H1 (cell line): ENCODE measurements around the gene MATN1. TPM values are rescaled to one million over a fixed set of nuclear protein-coding genes. Genes with fewer than 3 reads are reported as not detected.

ENCODE experiments used
- CTCF ChIA-PET: fragments of 300-600 bp; sonication (Branson Sonifier 250); formaldehyde crosslinking; loops from one replicate; lab custom pipeline; 2021; ENCODE audit not compliant: partially characterized antibody; lab: Charles Lee
- POLR2A ChIA-PET: fragments of 300-600 bp; sonication (Branson Sonifier 250); formaldehyde crosslinking; loops from one replicate; lab custom pipeline; 2021; ENCODE audit warnings: inconsistent platforms; ENCODE audit not compliant: partially characterized antibody; lab: Charles Lee
- DNase-seq, 2 experiments: peaks; one replicate each; pipeline versions ENCODE4 v3.0.0 to v3.0.0-alpha.2; 2010 to 2022; ENCODE audit warnings: low spot score in 2 of 2, low read depth in 1 of 2, mixed read lengths in 1 of 2
- FAIRE-seq: peaks from 2 replicates; lab custom pipeline; 2011; peaks lifted over from hg19 to GRCh38; lab: Jason Lieb, UNC
- H2AFZ ChIP-seq: 2 replicates; pipeline ENCODE4 v1.8.1; 2012; ENCODE audit warnings: low read length, inconsistent platforms
- H2AK5ac ChIP-seq: 2 replicates; pipeline ENCODE4 v1.6.1; 2013; ENCODE audit warnings: low read depth, low read length
- H2BK120ac ChIP-seq: replicated peaks from 2 replicates; pipeline ENCODE3; 2013; ENCODE audit warnings: low read depth, low read length, inconsistent platforms
- H2BK12ac ChIP-seq: 2 replicates; pipeline ENCODE4 v1.6.1; 2013; ENCODE audit warnings: low read depth, low read length
- H2BK15ac ChIP-seq: 2 replicates; pipeline ENCODE4 v1.6.1; 2013; ENCODE audit warnings: low read length
- H2BK20ac ChIP-seq: 2 replicates; pipeline ENCODE4 v1.6.1; 2013; ENCODE audit warnings: low read length
- H2BK5ac ChIP-seq: 2 replicates; pipeline ENCODE4 v1.6.1; 2013; ENCODE audit warnings: low read depth, low read length
- H3K14ac ChIP-seq: 2 replicates; pipeline ENCODE4 v1.6.1; 2013; ENCODE audit warnings: inconsistent platforms; ENCODE audit not compliant: insufficient read length
- H3K18ac ChIP-seq: 2 replicates; pipeline ENCODE4 v1.6.1; 2013; ENCODE audit warnings: low read length; ENCODE audit errors: extremely low read depth
- H3K23ac ChIP-seq: 2 replicates; pipeline ENCODE4 v1.6.1; 2013; ENCODE audit warnings: inconsistent platforms; ENCODE audit not compliant: insufficient read length
- H3K23me2 ChIP-seq: 2 replicates; pipeline ENCODE4 v1.6.1; 2013; ENCODE audit warnings: low read depth, low read length
- H3K27ac ChIP-seq: 2 replicates; pipeline ENCODE4 v1.6.1; 2011; ENCODE audit warnings: low read depth, low read length, inconsistent platforms
- H3K27me3 ChIP-seq, 4 experiments: replicated peaks in 1 of 4; 1 replicate in 1 of 4; 2 replicates in 3 of 4; pipeline versions ENCODE4 v1.6.1 to v1.8.1; 2011 to 2013; ENCODE audit warnings: low read length in 3 of 4, mild to moderate bottlenecking in 3 of 4, inconsistent platforms in 2 of 4, mixed read lengths in 2 of 4, moderate library complexity in 1 of 4; ENCODE audit not compliant: control insufficient read depth in 3 of 4, insufficient read depth in 3 of 4; ENCODE audit errors: extremely low read depth in 1 of 4
- H3K36me3 ChIP-seq, 4 experiments: 2 replicates each; pipeline versions ENCODE4 v1.6.1 to v1.8.1; 2011 to 2013; ENCODE audit warnings: mild to moderate bottlenecking in 4 of 4, low read length in 3 of 4, moderate library complexity in 2 of 4, control low read depth in 1 of 4, inconsistent platforms in 1 of 4; ENCODE audit not compliant: insufficient read depth in 4 of 4, control insufficient read depth in 2 of 4
- H3K4ac ChIP-seq: replicated peaks from 2 replicates; pipeline ENCODE3; 2013; ENCODE audit warnings: low read length, low read depth, mixed read lengths, inconsistent platforms; ENCODE audit not compliant: insufficient read length
- H3K4me1 ChIP-seq, 4 experiments: replicated peaks in 1 of 4; 1 replicate in 1 of 4; 2 replicates in 3 of 4; pipeline versions ENCODE4 v1.6.1 to v1.8.1; 2011 to 2013; ENCODE audit warnings: low read length in 3 of 4, inconsistent platforms in 2 of 4, mixed read lengths in 1 of 4; ENCODE audit not compliant: insufficient read depth in 4 of 4, control insufficient read depth in 3 of 4
- H3K4me2 ChIP-seq, 2 experiments: 2 replicates each; pipeline versions ENCODE4 v1.6.1 to v1.8.1; 2011 to 2013; ENCODE audit warnings: low read depth in 2 of 2, low read length in 2 of 2, control low read depth in 1 of 2, inconsistent platforms in 1 of 2, mild to moderate bottlenecking in 1 of 2; ENCODE audit not compliant: insufficient read depth in 1 of 2
- H3K4me3 ChIP-seq, 4 experiments: fragments of 200-600, 300-600 bp in 1 of 4; sonication (generic), shearing (Covaris generic), sonication (Bioruptor Twin) in 1 of 4; 2 replicates each; pipeline versions ENCODE4 v1.5.1 to v1.8.1; 2011 to 2016; ENCODE audit warnings: low read length in 4 of 4, low read depth in 3 of 4, control low read depth in 2 of 4, inconsistent platforms in 2 of 4, mild to moderate bottlenecking in 2 of 4, mixed read lengths in 1 of 4, moderate library complexity in 1 of 4; ENCODE audit not compliant: insufficient read depth in 2 of 4; ENCODE audit errors: extremely low read depth in 1 of 4
- H3K56ac ChIP-seq: replicated peaks from 2 replicates; pipeline ENCODE3; 2013; ENCODE audit warnings: low read depth, mild to moderate bottlenecking, mixed read lengths, low read length, inconsistent platforms; ENCODE audit not compliant: insufficient read length
- H3K79me1 ChIP-seq: 2 replicates; pipeline ENCODE4 v1.6.1; 2013; ENCODE audit warnings: low read depth, low read length, control low read depth
- H3K79me2 ChIP-seq, 2 experiments: 2 replicates each; pipeline versions ENCODE4 v1.6.1 to v1.8.1; 2012 to 2013; ENCODE audit warnings: low read length in 2 of 2, mild to moderate bottlenecking in 2 of 2, inconsistent platforms in 1 of 2; ENCODE audit not compliant: insufficient read depth in 2 of 2, control insufficient read depth in 1 of 2
- H3K9ac ChIP-seq, 4 experiments: replicated peaks in 1 of 4; 1 replicate in 1 of 4; 2 replicates in 3 of 4; pipeline versions ENCODE4 v1.6.1 to v1.8.1; 2011 to 2013; ENCODE audit warnings: low read depth in 3 of 4, low read length in 3 of 4, control low read depth in 2 of 4, mild to moderate bottlenecking in 2 of 4, moderate library complexity in 2 of 4, inconsistent platforms in 1 of 4; ENCODE audit errors: extremely low read depth in 1 of 4
- H3K9me3 ChIP-seq, 2 experiments: 2 replicates each; pipeline versions ENCODE4 v1.6.1 to v1.8.1; 2012 to 2013; ENCODE audit warnings: mild to moderate bottlenecking in 2 of 2, moderate library complexity in 2 of 2, control low read depth in 1 of 2, inconsistent platforms in 1 of 2, low read depth in 1 of 2, low read length in 1 of 2, mixed read lengths in 1 of 2; ENCODE audit not compliant: insufficient read depth in 2 of 2
- H4K20me1 ChIP-seq, 2 experiments: replicated peaks in 1 of 2; 2 replicates each; pipeline versions ENCODE3 to v1.8.1; 2011 to 2013; ENCODE audit warnings: inconsistent platforms in 2 of 2, low read length in 2 of 2, mild to moderate bottlenecking in 1 of 2; ENCODE audit not compliant: insufficient read depth in 2 of 2, control insufficient read depth in 1 of 2
- H4K5ac ChIP-seq: 2 replicates; pipeline ENCODE4 v1.6.1; 2013; ENCODE audit warnings: low read length, low read depth, mixed read lengths, inconsistent platforms; ENCODE audit not compliant: insufficient read length
- H4K8ac ChIP-seq: 2 replicates; pipeline ENCODE4 v1.8.0; 2013; ENCODE audit warnings: mild to moderate bottlenecking, moderate library complexity, low read length, inconsistent platforms; ENCODE audit not compliant: insufficient read depth; ENCODE audit errors: extremely low read depth
- H4K91ac ChIP-seq: replicated peaks from 2 replicates; pipeline ENCODE3; 2013; ENCODE audit warnings: low read length, mixed read lengths, inconsistent platforms; ENCODE audit not compliant: insufficient read length
- ASH2L ChIP-seq: fragments of 200-600, 300-600 bp; sonication (generic); IDR thresholded peaks from one replicate; pipeline ENCODE4 v1.7.1; 2017; ENCODE audit warnings: low read length
- EGR1 ChIP-seq: IDR thresholded peaks from 2 replicates; pipeline ENCODE4 v1.6.1; 2011; ENCODE audit warnings: low read depth, low read length, borderline replicate concordance
- GTF2F1 ChIP-seq: IDR thresholded peaks from 2 replicates; pipeline ENCODE4 v1.6.1; 2012; ENCODE audit warnings: low read depth, low read length, improper control_type of control experiment, borderline replicate concordance
- POLR2A ChIP-seq, 2 experiments: IDR thresholded peaks; 1 replicate in 1 of 2; 2 replicates in 1 of 2; pipeline ENCODE4 v1.6.1; 2011; ENCODE audit warnings: low read depth in 2 of 2, low read length in 2 of 2, mild to moderate bottlenecking in 2 of 2; ENCODE audit errors: control extremely low read depth in 1 of 2
- SIX5 ChIP-seq: IDR thresholded peaks from 2 replicates; pipeline ENCODE4 v1.6.1; 2011; ENCODE audit warnings: mild to moderate bottlenecking, low read depth, low read length
- WGBS, 2 experiments: shearing (Covaris generic) in 1 of 2; methylation state at CpG; one replicate each; pipeline versions ENCODE4 v1.1.6 to v1.1.7; 2013 to 2015; ENCODE audit warnings: low lambda C conversion rate in 2 of 2, mixed read lengths in 2 of 2, inconsistent platforms in 1 of 2, low coverage in 1 of 2, missing lambda C conversion rate in 1 of 2; ENCODE audit not compliant: insufficient replicate concordance in 2 of 2, insufficient coverage in 1 of 2, insufficient read length in 1 of 2; ENCODE audit errors: extremely low coverage in 1 of 2, missing lambda C conversion rate in 1 of 2; 5-methylcytosine and 5-hydroxymethylcytosine counted together
- polyA plus RNA-seq, 7 experiments: library from polyadenylated mRNA; depleted of rRNA in 3 of 7; stranded (reverse) in 5 of 7; unstranded in 2 of 7; fragments of >200 nt in 5 of 7; fragments of 200-250 nt in 2 of 7; gene quantifications; 1 replicate in 5 of 7; 2 replicates in 1 of 7; 4 replicates in 1 of 7; pipeline versions ENCODE4 v1.2.1 to v1.2.3, GENCODE V29; 2011 to 2013; ENCODE audit warnings: missing spikeins in 2 of 7, mixed read lengths in 2 of 7
- total RNA-seq: library from RNA; stranded (reverse); fragmentation: NEBNext Ultra II Directional; extraction: Animal tissue kit (Norgen Biotek cat#: 25700); gene quantifications from 2 replicates; pipeline ENCODE4 v1.2.1, GENCODE V29; 2021

Gene MATN1
- total and polyA plus RNA-seq, 2 of the 8 experiments (the other 6 are each of a cell fraction or from before 2014, with no cell fraction given) = 0.12 to 0.28 TPM

DNA sequence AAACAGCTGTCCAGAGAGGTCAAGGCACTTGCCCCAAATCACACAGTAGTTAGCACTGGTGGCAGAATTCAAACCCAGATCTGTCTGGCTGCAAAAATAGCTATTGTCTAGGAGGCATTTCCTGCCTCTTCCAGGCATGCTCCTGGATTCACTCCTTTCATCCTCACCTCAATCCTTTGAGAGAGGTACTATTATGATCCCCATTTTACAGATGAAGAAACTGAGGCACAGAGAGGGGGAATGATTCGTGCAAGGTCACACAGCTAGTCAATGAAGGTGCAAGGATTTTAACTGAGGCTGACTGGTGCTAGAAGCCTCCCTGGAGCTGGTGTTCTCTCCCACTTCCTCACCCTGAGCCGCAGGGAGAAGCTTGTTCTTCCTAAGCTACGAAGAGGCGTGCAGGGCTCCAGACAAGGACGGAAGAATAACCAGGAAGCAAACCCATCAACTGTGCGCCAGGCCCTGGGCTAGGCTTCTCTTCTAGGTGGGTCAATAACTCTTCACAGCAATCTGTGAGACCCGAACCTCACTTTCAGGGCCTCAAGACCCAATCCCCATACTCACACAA is 34.8 kb upstream of the MATN1 start:
- Histone ChIP-seq H3K4me1 (peaks cover 0 to 8% (median 2%) of the 10 kb centered on the region in 4 experiments; a peak in 4 of 7 replicates), H4K20me1 (no peaks in the 10 kb centered on the region), H4K91ac (no peak overlapping the region), H3K27ac (no peak overlapping the region), H2AFZ (no peak overlapping the region), H3K9ac (no peak overlapping the region), H3K56ac (no peak overlapping the region), H3K79me1 (no peaks in the 10 kb centered on the region), H2BK20ac (no peak overlapping the region), H4K5ac (no peak overlapping the region), H3K23me2 (no peaks in the 10 kb centered on the region), H3K14ac (no peak overlapping the region), H3K18ac (no peak overlapping the region; the same call in 1 of the 2 replicates), H3K23ac (no peak overlapping the region), H3K4me2 (no peak overlapping the region), H4K8ac (no peak overlapping the region)
- CTCF ChIA-PET = interaction anchor here (0.6 to 55.1 kb wide), 9 partner anchors 8 to 1417 kb away, joined by 3 to 1640 read pairs (median 3); partner anchors contain the start of genes LAPTM5 and MATN1
- DNase-seq = no peak
- WGBS, 2 experiments = 86% methylated on average over 6 of the region's 7 CpGs; no CpG with 5 or more reads in 1 of the 2 experiments
- FAIRE-seq = no peak
- TF ChIP-seq EGR1 = no peak
- no peak for TF ChIP-seq SIX5
- TF ChIP-seq ASH2L = no peak
- TF ChIP-seq GTF2F1 = no peak
- no peak for TF ChIP-seq POLR2A (IDR thresholded peaks at IDR 0.05; ENCODE audit: control extremely low read depth in 1 of 2, low read depth in 2 of 2, low read length in 2 of 2)
- TF ChIP-seq, all 59 proteins: peak for 0
- Histone ChIP-seq H3K79me2 (no peaks in the 10 kb centered on the region), H2BK15ac (no peak overlapping the region), H2BK12ac (no peak overlapping the region), H3K4me3 (no peak overlapping the region), H3K36me3 (no peaks in the 10 kb centered on the region), H3K27me3 (no peaks in the 10 kb centered on the region), H3K9me3 (no peaks in the 10 kb centered on the region), H2BK5ac (no peak overlapping the region), H2BK120ac (no peak overlapping the region), H3K4ac (no peak overlapping the region), H2AK5ac (no peak overlapping the region)
- POLR2A ChIA-PET = interaction anchor here (1.3 kb wide), 1 partner anchor 30 kb away, joined by 3 read pairs; no protein-coding TSS in a partner anchor
